Measurements from ENCODE around the gene HLA-DOA. TPM values are rescaled to one million over a fixed set of nuclear protein-coding genes. Genes with fewer than 3 reads are reported as not detected.

HLA-DOA gene
- total and polyA plus RNA-seq, 10 donors, result 30.8 to 89.5 (median 56.2) TPM

- no peaks in the 10 kb centered on the region for H3K27me3 ChIP-seq (replicated peaks in 1 of 7)
- H3K9me3 ChIP-seq, result no peaks in the 10 kb centered on the region
- intact Hi-C loops (cut with DNase I; ENCODE audit: low total_unique reads), result loop anchor here (10.0 kb wide), 1 partner anchor 134 kb away; no protein-coding TSS in a partner anchor
- H3K36me3 ChIP-seq, result peaks cover 0 to 28% (median 12%) of the 10 kb centered on the region in 6 donors
- peaks cover 10 to 53% (median 40%) of the 10 kb centered on the region in 6 donors for H3K4me1 ChIP-seq
- H3K27ac ChIP-seq, result peak overlapping the region in 5 of 8 donors; percentile 86 to 96 (median 89)
- TF ChIP-seq POLR2AphosphoS5 (IDR thresholded peaks at IDR 0.05) (no peak), POLR2A (IDR thresholded peaks at IDR 0.05) (no peak), CTCF (IDR thresholded peaks at IDR 0.05 in 8 of 11, conservative IDR thresholded peaks at IDR 0.05 in 3 of 11) (no peak)
- DNase-seq, result no peak
- WGBS, 5 donors, result 80 to 91% (median 86%) methylated on average over 7 of the region's 7 CpGs
- no peak overlapping the region for H3K4me3 ChIP-seq
These were observed 965 bp upstream of the HLA-DOA start for GRCh38 chr6:33010356-33010755.

GRCh38 chr6:33007831-33008400 lies 1.5 kb downstream of the HLA-DOA start:
- intact Hi-C loops (cut with DNase I; ENCODE audit: low total_unique reads), result loop anchor here (10.0 kb wide), 2 partner anchors 87 to 227 kb away; no protein-coding TSS in a partner anchor
- Histone ChIP-seq H3K9me3 (no peaks in the 10 kb centered on the region), H3K27ac (peak overlapping the region in 6 of 8 donors; percentile 20 to 96 (median 88)), H3K27me3 (replicated peaks in 1 of 7) (no peaks in the 10 kb centered on the region), H3K4me1 (peaks cover 4 to 42% (median 30%) of the 10 kb centered on the region in 6 donors), H3K4me3 (peak overlapping the region in 5 of 8 donors; percentile 40 to 74 (median 46)), H3K36me3 (peaks cover 0 to 32% (median 14%) of the 10 kb centered on the region in 6 donors)
- DNase-seq, result no peak
- WGBS, 5 donors, result 79 to 92% (median 88%) methylated on average over 26 of the region's 26 CpGs
- TF ChIP-seq POLR2AphosphoS5 (IDR thresholded peaks at IDR 0.05) (peak in 1 of 3 donors; percentile 21), CTCF (IDR thresholded peaks at IDR 0.05 in 8 of 11, conservative IDR thresholded peaks at IDR 0.05 in 3 of 11) (no peak), POLR2A (IDR thresholded peaks at IDR 0.05) (no peak)

GRCh38 chr6:33004940-33005339 lies 4.5 kb downstream of the HLA-DOA start:
- H3K27me3 ChIP-seq (replicated peaks in 1 of 7), result no peaks in the 10 kb centered on the region
- 70 to 87% (median 81%) methylated on average over 6 of the region's 6 CpGs for WGBS, 5 donors

More at GRCh38 chr6:33004940-33005339, 4.5 kb downstream of the HLA-DOA start:
- TF ChIP-seq POLR2A (IDR thresholded peaks at IDR 0.05) (no peak), POLR2AphosphoS5 (IDR thresholded peaks at IDR 0.05) (no peak), CTCF (IDR thresholded peaks at IDR 0.05 in 8 of 11, conservative IDR thresholded peaks at IDR 0.05 in 3 of 11) (no peak)
- no peak for DNase-seq
- H3K36me3 ChIP-seq, result peaks cover 0 to 32% (median 14%) of the 10 kb centered on the region in 6 donors
- no peaks in the 10 kb centered on the region for H3K9me3 ChIP-seq
- no peak overlapping the region for H3K4me3 ChIP-seq
- intact Hi-C loops (cut with DNase I; ENCODE audit: low total_unique reads), result loop anchor here (10.0 kb wide), 2 partner anchors 90 to 230 kb away; no protein-coding TSS in a partner anchor
- no peak overlapping the region for H3K27ac ChIP-seq
- H3K4me1 ChIP-seq, result peaks cover 4 to 45% (median 35%) of the 10 kb centered on the region in 6 donors
